NK-92 (cell line): ENCODE data around the gene PLCB1.
"Not testable (repeated sequence)": the region's sequence is repeated elsewhere in the genome, so short reads cannot be mapped to it uniquely, and the experiment has no call there.

Experiments
- DNase-seq: peaks from one replicate; lab custom pipeline; 2025; ENCODE audit not compliant: unreplicated experiment; lab: John Stamatoyannopoulos, UW

PLCB1 gene

GRCh38 chr20:8579035-8579434 lies 447.0 kb downstream of the PLCB1 start:
- no peak for DNase-seq

- no peak for DNase-seq
Measured at GRCh38 chr20:8581446-8582183, 449.5 kb downstream of the PLCB1 start.

GRCh38 chr20:8583012-8583565 lies 451.0 kb downstream of the PLCB1 start:
- no peak for DNase-seq

- DNase-seq, result no peak
Measured at GRCh38 chr20:8583566-8584043, 451.5 kb downstream of the PLCB1 start.

GRCh38 chr20:8587251-8587650 lies 455.2 kb downstream of the PLCB1 start:
- DNase-seq, result no peak

- no peak for DNase-seq
Measured at GRCh38 chr20:8587810-8588209, 455.7 kb downstream of the PLCB1 start.

- DNase-seq, result no peak
Measured at GRCh38 chr20:8589956-8590355, 457.9 kb downstream of the PLCB1 start.

- DNase-seq, result not testable (repeated sequence)
Measured at GRCh38 chr20:8600910-8601541, 469.0 kb downstream of the PLCB1 start.

- no peak for DNase-seq
Measured at GRCh38 chr20:8601542-8601912, 469.5 kb downstream of the PLCB1 start.

GRCh38 chr20:8602389-8603116 lies 470.5 kb downstream of the PLCB1 start:
- DNase-seq, result no peak

GRCh38 chr20:8608470-8608869 lies 476.4 kb downstream of the PLCB1 start:
- DNase-seq, result no peak

GRCh38 chr20:8616792-8617191 lies 484.7 kb downstream of the PLCB1 start:
- no peak for DNase-seq

GRCh38 chr20:8621001-8621400 lies 488.9 kb downstream of the PLCB1 start:
- DNase-seq, result no peak

GRCh38 chr20:8624046-8624445 lies 492.0 kb downstream of the PLCB1 start:
- no peak for DNase-seq

- no peak for DNase-seq
Measured at GRCh38 chr20:8624616-8625015, 492.6 kb downstream of the PLCB1 start.

GRCh38 chr20:8627340-8628004 lies 495.4 kb downstream of the PLCB1 start:
- DNase-seq, result no peak

- no peak for DNase-seq
Measured at GRCh38 chr20:8631271-8631670, 499.2 kb downstream of the PLCB1 start.

GRCh38 chr20:8633366-8633765 lies 501.3 kb downstream of the PLCB1 start:
- DNase-seq, result no peak

GRCh38 chr20:8635048-8635572 lies 503.0 kb downstream of the PLCB1 start:
- no peak for DNase-seq

GRCh38 chr20:8635837-8636236 lies 503.8 kb downstream of the PLCB1 start:
- DNase-seq, result no peak
